Ramos (cell line): Measurements from ENCODE around the gene CADM1.

Experiments used
- in situ Hi-C: fragments of 300-500 bp; cut with MboI; formaldehyde crosslinking; loops from one replicate; pipeline ENCODE4 v1.14.3; 2022; ENCODE audit warnings: low sequenced_read_pairs; ENCODE audit not compliant: unreplicated experiment

CADM1 gene

DNA sequence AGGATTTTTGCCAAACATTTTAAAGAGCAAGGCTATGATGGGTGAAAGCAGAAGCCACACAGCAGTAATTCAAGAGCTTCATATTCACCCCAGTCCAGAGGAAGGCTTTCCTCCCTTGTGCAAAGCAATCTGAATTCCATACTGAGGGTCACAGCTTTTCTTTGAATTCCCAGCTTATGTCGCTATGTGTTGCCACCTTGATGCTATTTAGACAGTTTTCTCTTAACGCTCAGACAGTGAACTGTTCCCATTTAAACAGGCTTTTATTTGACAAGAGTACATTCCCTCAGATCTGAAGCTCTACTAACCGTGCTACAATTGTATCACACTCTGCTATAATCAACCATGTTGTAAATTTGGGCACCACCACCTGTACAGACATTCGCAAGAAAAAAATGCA lies 279.7 kb downstream of the CADM1 start:
- in situ Hi-C loops, result no loop called here

DNA sequence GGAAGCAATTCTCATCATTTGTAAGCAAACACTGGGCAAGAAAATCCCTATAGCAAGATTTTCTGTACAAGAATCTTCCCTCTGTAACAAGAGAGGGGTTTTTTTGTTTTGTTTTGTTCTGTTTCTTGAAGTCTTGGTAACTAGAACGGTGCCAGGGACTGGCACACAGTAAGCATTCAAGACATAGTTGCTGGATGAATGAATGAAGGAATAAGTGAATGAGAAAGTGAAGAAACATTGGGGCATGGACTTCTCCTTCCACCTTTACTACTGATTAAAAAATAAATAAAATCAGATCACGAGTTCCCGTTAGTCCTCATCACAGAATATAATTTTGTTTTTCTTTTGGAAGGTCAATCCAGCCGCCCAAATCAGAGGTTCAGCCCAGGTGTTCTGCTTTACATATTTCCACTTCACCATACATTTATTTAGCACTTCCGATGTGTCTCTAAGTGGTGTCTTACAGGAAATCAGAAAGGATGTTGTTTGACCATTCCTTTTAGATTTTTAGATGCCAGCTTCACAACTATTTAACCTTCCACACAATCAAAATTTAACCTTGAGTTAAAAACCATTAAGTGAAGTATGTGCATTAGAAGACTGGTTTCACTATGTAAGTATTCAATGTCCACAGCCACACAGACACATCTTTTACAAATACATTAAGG lies 281.2 kb downstream of the CADM1 start:
- in situ Hi-C loops, result no loop called here

DNA sequence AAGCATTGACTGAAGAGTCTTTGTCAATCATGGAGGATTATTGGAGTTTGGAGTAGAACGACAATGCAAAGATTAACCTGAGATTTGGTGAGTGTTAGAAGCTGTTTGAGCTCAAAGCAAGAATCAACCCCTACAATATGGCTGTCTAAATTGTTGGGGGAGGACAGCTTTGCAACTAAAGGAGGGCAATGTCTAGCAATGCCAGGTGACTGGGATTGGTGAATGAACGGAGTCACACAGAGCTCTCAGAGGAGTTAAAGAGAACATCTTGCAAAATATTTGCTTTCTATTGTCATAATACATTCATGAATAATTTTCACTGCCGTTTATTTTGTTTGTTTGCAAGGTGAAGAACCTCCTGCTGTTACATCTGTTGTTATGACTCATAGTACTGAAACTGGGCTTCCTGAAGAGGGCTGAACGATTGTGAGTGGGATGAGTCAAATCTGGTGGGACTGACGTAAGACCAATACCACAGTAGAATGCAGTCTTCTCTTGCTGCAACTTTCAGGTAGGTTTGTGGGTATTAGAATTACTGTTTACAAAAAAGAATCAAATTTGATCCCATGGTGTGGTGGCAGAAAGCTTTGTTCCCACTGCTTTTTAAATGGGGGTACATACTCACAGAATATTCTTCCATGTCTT lies 281.9 kb downstream of the CADM1 start:
- in situ Hi-C loops, result no loop called here

DNA sequence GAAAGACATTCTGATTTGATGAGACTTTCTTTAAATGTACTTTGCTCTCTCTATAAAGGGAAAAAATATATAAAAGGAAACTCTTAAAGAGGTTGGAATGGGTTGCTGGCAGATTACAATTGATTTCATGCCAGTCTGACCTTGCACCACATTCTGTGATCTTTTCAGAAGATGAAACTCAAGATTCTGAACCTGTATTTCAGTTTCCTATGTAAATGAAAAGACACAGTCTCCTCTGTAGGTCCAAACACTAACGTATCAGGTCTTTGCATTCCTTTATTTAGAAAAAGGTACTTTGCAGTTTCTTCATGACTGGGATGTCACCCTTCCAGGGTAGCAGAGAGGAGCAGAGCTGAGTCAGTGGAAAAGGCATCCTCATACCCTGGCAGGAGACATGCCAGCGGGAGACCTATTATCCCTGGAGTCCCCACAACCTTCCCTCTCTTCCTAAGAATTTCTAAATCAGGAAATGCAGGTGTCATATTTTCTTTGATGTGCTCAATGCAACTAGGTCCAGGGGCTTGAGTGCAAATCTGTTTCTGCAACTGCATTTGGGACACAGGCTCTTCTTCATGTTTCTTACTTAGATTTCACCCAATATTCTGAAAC lies 282.6 kb downstream of the CADM1 start:
- in situ Hi-C loops, result no loop called here

DNA sequence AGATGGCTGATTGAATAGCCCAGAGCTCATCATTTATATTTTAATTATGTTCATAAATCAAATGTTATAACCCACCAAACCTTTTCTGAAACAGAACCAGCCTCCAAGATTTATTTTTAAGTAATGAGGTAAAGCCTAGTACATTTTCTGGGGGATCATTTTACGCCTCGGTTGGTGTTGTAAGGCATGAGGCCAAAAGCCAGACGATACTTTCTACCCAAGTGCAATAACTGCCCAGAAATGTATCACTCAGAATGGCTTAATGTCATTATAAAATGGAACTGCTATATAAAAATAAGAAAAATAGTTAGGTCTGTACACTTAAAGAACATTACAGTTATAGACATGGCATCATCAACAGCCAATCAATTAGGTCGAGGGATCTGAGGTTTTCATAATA lies 283.3 kb downstream of the CADM1 start:
- in situ Hi-C loops, result no loop called here

DNA sequence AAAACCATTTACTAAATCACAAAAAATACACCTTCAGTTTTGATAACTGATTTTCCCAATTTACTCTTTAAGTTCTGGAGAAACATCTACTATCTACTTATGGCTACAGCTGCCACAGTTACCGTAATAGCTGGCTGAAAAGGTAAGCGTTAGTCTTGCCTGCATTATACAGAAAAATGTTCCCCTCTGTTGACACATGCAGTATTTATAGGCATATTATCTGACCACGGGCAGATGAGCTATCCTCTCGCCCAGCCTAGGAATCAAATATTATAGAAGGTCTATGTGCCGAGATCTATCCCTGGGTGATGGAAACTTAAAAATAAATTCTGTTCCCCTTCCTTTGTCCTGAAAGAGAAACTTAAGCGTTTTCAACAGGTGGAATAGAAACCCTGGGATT lies 283.8 kb downstream of the CADM1 start:
- in situ Hi-C loops, result no loop called here

DNA sequence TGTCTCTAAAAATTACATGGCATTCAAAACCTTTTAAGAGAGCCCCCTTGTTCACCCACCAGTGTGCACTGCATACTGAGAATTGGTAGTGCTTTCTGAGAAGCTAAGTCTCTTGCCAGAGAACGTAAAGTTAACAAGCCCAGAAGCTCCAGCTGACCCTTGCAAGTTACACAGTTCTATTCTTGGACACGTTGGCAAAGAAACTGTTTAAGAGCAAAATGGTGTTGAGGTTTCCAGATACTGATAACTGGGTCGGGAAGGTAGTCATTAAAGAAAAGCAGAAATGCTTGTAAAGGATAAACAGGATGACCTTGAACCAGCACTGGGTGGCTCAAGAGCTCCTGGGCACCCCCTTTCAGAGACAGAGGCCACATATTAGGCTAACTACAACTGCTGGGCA lies 284.8 kb downstream of the CADM1 start:
- in situ Hi-C loops, result no loop called here

DNA sequence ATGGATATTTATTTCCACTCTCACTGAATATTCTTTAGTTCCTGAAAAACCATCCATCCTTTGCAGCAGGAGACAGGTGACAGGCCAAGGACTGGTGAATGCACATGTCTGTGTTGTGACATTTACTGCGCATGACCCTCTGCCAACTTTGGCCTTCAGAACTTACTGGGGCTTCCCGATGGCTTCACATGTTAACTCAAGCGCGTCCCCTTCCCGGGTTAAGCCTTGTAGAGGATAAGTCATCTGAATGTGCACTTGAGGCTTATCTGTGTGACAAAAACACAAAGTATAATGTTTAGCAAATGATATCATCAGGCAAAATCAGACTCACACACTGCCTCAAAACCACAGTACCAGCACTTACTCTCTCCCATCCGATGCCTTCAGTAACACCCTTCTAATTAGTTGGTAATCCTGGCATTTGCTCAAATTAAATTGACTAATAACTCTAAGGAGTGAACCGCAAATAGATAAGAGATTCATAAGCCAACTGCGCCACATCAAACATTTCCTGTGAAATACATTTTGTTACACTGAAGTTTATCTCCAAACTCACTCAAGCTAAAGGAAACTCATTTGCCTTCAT lies 286.4 kb downstream of the CADM1 start:
- in situ Hi-C loops, result no loop called here

DNA sequence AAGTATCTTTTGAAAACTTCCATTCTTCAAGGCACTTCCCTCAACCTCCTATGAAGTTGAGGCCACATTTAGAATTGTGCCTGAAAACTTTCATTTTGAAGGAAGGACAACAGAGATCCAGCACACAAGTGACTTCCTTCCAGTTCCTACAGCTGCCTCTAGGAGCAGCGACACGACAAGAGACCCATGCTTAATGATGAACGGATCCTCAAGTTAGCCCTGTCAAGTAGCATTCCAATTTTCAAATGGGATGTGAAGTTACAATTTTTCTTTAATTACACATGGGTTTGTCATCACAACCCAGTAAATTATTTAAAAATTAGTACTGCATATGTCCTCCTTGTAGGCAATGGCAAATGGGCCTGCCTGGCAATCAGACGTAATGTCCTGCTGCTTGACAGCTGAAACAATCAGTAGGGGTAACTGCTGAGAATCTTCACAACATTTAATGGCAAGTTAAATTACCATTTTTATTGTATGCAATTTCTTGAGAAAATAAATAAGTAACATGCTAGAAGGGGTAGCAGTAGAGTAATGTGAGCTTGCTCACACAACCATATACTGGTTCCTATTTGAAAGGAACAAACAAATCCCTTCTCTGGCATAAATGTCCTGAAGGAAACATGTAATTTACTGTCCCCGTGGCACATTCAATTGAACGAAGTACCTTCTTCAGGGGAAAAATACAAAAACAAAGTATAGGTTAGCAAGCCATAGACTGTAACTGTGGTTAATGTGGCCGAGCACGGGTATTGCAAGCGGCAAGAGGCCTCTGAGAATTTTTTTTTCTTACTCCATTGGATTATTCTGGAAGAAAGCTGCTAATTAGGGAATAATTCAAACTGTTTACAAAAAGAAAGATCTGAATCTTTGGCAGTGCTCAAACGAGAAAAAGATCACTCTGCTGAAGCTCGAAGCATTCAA lies 288.3 kb downstream of the CADM1 start:
- in situ Hi-C loops, result no loop called here

DNA sequence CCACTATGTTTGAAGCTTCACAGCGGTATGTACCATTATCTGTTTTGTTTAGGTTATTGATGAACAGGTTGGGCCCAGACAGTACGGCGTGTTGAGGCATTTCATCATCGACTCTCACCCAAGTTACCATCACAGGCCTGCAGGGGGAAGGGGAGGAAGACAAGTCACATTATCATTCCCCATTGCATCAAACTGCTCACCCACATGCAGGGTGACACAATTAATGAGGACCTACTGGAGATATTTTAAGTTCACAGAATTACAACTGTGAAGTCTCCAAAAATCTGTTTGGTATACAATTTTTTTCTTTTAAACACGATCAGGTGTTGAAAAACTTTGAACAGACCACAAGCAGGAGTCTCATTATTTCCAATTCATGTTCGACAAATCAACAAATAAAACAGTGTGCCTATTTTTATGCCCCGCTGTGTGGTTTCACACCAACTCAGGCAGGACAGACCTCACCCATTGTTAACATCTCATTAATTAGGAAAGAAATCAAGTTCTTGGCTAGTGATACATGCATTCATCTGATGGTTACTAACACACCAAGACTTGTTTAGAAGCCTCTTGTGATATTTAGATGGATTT lies 289.5 kb downstream of the CADM1 start:
- in situ Hi-C loops, result no loop called here

DNA sequence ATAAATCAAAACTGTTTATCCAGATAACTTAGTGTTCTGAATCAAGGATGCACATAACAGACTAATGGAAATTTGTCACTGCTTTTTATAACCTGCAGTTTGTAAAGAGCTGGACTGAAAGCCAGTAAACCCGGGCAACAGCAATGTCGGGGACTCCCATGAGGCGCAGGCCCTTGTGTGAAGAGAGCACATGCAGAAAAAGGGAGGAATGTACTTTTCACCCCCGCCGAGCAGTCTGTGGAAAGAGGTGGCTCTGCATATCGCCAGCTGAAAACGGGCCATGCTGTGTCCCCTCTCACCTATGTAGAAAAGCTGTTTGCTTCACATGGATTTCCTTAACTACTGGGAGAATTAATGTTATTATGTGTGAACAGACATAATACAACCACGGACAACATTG lies 291.2 kb downstream of the CADM1 start:
- in situ Hi-C loops, result no loop called here

DNA sequence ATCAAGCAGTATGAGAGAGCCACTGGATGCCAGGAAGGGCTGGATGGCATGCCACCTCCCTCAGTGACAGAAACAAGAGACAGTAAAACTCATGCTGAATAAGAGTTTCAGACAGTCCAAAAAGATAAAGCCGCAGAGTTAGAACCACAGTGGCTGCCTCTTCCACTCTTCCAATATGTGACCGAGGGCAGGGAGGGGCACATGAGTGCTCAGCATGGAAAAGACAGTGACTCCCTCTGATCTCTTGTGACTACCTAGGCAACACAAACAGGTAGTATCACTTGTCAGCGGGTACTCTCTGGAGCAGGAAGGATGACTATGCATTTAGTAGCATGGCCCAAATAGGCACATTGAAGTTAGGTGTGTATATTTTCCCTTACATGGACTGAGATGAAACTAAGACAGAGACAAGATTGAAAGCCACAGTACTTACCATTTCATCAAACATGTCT lies 295.4 kb downstream of the CADM1 start:
- in situ Hi-C loops, result no loop called here

DNA sequence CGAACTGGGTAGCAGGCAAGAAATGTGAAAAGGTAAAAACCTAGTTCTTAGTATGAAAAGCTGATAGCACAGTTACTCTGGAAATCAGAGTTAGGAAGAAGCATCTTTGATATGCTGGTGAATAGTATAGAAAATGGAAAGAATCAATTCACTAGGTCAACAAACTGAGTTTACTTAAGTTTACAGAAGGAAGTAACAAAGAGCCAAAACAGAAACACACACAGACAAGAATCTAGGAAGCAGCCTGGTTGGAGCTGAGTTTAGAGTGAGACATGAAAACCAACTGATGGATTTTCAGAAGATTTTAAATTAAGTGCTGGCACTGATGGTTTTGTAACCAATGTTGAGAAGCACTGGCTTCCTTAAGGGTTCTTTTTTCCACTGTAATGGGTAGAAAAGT lies 296.3 kb downstream of the CADM1 start:
- in situ Hi-C loops, result no loop called here

DNA sequence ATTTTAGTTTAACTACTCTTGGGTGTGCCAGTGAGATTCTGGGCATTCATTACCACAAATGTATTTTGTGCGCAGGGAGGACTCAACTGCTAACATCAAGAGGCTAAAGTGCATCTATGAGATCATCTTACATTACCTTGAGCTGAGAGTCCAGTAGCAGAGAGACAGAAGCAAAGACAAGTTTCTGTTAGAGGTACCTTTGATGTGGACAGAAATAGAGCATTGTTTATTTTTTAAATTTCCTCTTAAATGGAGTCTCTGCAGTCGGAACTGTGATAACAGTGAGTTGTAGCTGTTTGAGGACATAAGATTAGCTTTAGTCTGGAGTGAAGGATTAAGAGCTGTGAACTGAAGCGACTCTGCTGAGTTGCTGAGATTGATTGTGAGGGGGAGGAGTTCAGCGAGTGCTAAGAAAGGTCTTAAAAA lies 297.0 kb downstream of the CADM1 start:
- in situ Hi-C loops, result no loop called here

DNA sequence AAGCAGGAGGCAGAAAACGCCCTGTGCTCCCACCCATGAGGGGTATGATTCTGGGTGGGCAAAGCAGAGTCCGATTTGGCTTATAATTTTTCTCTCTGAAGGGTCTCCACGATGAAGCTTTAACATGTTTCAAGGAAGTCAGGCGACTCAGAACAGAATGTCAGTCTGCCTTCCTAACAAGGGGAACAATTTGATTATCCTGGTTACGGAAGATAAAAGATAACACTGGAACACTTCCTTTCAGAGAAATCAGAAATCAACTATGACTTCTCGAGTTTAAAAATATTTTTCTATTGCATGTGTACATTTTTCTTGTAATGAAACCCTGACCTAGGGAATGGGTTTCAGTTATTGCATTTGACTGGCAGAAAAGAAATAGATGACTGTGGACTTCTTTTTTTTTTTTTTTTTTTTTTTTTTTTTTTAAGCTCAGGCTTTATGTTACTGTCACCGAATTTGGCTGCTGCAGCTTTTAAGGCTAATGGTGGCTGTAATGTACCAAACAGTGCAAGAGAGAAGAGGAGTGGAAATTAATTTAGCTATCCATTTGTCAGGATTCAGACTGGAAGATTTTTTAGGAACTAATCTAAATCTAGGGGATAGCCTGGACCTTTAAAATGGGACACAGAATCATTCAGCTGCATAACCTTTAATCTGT lies 297.7 kb downstream of the CADM1 start:
- in situ Hi-C loops, result no loop called here

DNA sequence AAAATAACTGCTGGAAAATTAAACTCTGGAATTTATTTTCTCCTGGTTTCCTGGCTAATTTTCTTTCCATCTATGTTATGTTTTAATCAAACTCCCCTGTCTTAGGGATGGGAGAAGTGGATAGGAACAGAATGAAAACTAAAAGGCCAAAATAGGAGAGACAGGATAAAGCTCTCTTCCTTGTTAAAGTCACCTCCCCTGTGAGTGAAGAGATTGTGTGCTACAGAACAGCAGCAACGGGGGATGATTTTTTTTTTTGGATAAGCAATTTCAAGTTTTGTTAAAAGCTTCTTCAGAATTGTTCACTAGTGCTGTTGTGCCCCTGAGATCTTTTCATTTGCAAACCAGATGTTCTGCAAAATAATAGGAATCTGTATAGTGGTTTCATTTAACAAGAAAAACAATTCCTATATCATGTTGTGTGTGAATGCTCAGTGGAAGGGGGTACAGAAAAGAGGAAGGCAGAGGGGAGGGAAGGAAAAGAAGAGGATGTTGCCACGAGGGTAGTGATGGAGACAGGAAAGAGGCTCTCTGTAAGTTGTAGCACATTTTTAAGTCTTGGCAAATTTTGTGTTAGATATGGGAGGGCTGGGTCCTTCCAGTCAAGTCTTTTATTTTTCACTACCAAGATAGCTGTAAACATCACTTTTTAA lies 301.2 kb downstream of the CADM1 start:
- in situ Hi-C loops, result no loop called here

DNA sequence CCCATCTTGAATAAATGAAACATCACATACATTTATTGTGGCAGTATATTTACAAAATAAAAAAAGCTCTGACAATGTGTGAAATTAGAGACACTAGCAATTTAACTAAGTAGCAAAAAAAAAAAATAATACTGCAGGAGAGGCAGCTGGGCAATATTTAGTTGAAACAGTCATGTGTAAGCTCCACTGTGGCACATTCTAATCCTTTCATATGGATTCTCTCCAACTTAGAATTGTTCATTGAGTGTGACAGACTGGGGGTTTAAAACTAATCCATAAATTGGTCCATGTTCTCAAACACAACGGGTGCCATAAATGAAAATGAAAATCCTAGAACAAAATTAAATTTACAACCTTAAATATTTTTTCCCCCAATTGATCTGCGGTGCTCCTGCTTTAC lies 302.1 kb downstream of the CADM1 start:
- in situ Hi-C loops, result no loop called here

DNA sequence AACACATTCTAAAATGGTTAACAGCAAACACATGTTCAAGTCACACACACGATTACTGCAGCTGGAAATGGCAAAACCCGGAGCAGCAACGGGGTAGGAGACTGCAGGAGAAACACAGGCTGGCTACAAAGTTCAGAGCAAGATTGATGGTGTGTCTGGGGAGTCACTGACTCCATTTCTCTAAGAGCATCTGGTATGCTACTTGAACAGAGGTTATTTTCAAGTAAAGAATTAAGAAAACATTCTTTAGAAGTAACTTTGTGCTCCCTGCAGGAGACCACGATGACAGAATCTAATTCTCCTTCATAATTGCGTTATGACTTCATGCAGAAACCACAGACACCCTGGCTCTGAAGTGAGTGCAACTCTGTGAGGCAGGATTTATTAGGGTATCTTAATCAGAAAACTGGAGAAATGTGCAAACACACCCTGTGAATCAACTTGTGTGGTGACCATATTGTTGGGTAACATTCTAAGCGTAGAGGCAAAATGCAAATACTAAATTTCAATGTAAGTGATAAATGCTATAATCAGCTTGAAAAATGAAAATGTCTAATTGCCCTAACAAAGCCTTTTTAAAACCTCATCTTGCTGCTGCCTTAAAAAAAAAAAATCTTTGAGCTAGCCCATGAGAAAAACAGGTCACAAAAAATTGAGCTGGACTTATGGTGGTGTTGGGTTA lies 303.0 kb downstream of the CADM1 start:
- in situ Hi-C loops, result no loop called here
